CD4-positive, CD25-positive, alpha-beta regulatory T cell (primary cell): Measurements from ENCODE around the gene GNAL. TPM values are rescaled to one million over a fixed set of nuclear protein-coding genes. Genes with fewer than 3 reads are reported as not detected.
"Not testable (repeated sequence)": the region's sequence is repeated elsewhere in the genome, so short reads cannot be mapped to it uniquely, and the experiment has no call there.

Source experiments
- ATAC-seq, 2 donors: fragments of 150-1000 bp; cut with Tn5 transposase; one replicate each; pipeline ENCODE4 v1.10.0; 2021; ENCODE audit warnings: low read depth in 2 of 2, moderate number of reproducible peaks in 2 of 2, moderate library complexity in 1 of 2
- DNase-seq, 3 donors: peaks; one replicate each; pipeline versions ENCODE4 v3.0.0 to v3.0.0-alpha.2; 2012 to 2022; ENCODE audit warnings: mixed read lengths in 1 of 3
- H3K27ac ChIP-seq: one replicate; pipeline ENCODE4 v1.7.0; 2013; ENCODE audit warnings: mild to moderate bottlenecking, low read length; ENCODE audit not compliant: insufficient read depth, poor library complexity, severe bottlenecking
- H3K27me3 ChIP-seq: one replicate; pipeline ENCODE4 v1.7.0; 2013; ENCODE audit warnings: low read length; ENCODE audit not compliant: control insufficient read depth, insufficient read depth
- H3K36me3 ChIP-seq: one replicate; pipeline ENCODE4 v1.7.0; 2013; ENCODE audit warnings: mild to moderate bottlenecking, low read length, moderate library complexity; ENCODE audit not compliant: control insufficient read depth, insufficient read depth
- H3K4me1 ChIP-seq: 2 replicates; pipeline ENCODE4 v1.7.0; 2013; ENCODE audit warnings: mild to moderate bottlenecking, low read length; ENCODE audit not compliant: insufficient read depth, control insufficient read depth, poor library complexity, severe bottlenecking
- H3K4me3 ChIP-seq: one replicate; pipeline ENCODE4 v1.7.0; 2013; ENCODE audit warnings: low read depth, mild to moderate bottlenecking, low read length, moderate library complexity
- H3K9me3 ChIP-seq, 2 experiments: 1 replicate in 1 of 2; 2 replicates in 1 of 2; pipeline ENCODE4 v1.7.0; 2013; ENCODE audit warnings: low read length in 2 of 2, mild to moderate bottlenecking in 1 of 2, moderate library complexity in 1 of 2; ENCODE audit not compliant: control insufficient read depth in 2 of 2
- H3K27ac Mint-ChIP-seq, 3 donors: one replicate each; pipeline ENCODE4 v1.8.0; 2020 to 2022; ENCODE audit warnings: mild to moderate bottlenecking in 3 of 3, mixed read lengths in 3 of 3, moderate library complexity in 2 of 3
- H3K27me3 Mint-ChIP-seq: one replicate; pipeline ENCODE4 v1.8.0; 2022; ENCODE audit warnings: mild to moderate bottlenecking, mixed read lengths
- H3K36me3 Mint-ChIP-seq: one replicate; pipeline ENCODE4 v1.8.0; 2020; ENCODE audit warnings: mixed read lengths
- H3K4me1 Mint-ChIP-seq, 4 donors: one replicate each; pipeline ENCODE4 v1.8.0; 2020 to 2022; ENCODE audit warnings: mixed read lengths in 4 of 4, mild to moderate bottlenecking in 1 of 4
- H3K4me3 Mint-ChIP-seq, 4 donors: one replicate each; pipeline ENCODE4 v1.8.0; 2020 to 2022; ENCODE audit warnings: mild to moderate bottlenecking in 4 of 4, mixed read lengths in 4 of 4, moderate library complexity in 3 of 4
- H3K9me3 Mint-ChIP-seq, 7 donors: one replicate each; pipeline ENCODE4 v1.8.0; 2020 to 2022; ENCODE audit warnings: mixed read lengths in 7 of 7, mild to moderate bottlenecking in 3 of 7, moderate library complexity in 2 of 7
- polyA plus RNA-seq, 4 donors: library from polyadenylated mRNA; unstranded; fragments of 300-500 nt; fragmentation: Illumina TruSeq; gene quantifications; one replicate each; pipeline ENCODE4 v1.2.3, GENCODE V29; 2021
- total RNA-seq: library from RNA; stranded (reverse); gene quantifications from one replicate; pipeline ENCODE4 v1.2.3, GENCODE V29; 2022

GNAL gene
- total and polyA plus RNA-seq, 5 donors from 2014 or later: 0.05 to 0.76 (median 0.09) TPM; not detected in 2

DNA sequence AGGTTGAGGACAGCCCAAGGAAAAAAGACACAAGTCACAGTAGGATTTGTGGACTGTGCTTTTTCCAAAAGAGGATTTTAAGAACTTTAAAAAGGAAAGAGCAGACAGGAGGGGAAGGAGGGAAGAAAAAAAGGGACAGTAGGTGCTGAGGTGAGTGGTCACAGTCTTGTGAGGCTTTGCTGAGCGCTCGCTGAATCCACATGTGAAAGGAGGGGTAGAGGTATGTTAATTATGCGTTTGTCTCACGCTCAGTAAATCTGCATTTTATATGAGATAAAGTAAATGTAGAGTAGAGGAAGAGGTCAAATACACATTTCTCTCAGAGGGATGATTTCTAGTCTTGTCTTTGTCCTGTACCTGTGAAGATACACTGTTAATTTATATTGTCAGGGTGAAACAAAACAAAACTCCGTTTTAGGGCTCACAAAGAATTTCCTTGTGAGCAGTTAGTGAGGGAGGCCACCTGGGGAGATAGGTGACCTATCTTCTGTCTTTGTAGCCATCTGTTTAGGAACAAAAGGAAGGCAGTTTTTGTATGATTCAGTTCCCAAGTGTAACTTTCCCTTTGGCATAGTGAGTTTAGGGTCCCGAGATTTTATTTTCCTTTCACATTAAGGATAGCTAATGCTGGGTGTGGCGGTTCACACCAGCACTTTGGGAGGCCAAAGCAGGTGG lies 25.3 kb downstream of the GNAL start:
- DNase-seq (no peak), ATAC-seq (no peak)
- Mint-ChIP-seq H3K27me3 (peaks cover 20% of the 10 kb centered on the region), H3K9me3 (peaks cover 0 to 5% (median under 1%) of the 10 kb centered on the region in 7 donors), H3K4me1 (no peaks in the 10 kb centered on the region), H3K36me3 (no peaks in the 10 kb centered on the region), H3K4me3 (no peak overlapping the region), H3K27ac (no peak overlapping the region)
- no peak overlapping the region for H3K27ac ChIP-seq
- H3K27me3 ChIP-seq: peaks cover 4% of the 10 kb centered on the region
- H3K36me3 ChIP-seq: no peaks in the 10 kb centered on the region
- no peak overlapping the region for H3K4me3 ChIP-seq
- no peaks in the 10 kb centered on the region for H3K4me1 ChIP-seq
- H3K9me3 ChIP-seq: no peaks in the 10 kb centered on the region

DNA sequence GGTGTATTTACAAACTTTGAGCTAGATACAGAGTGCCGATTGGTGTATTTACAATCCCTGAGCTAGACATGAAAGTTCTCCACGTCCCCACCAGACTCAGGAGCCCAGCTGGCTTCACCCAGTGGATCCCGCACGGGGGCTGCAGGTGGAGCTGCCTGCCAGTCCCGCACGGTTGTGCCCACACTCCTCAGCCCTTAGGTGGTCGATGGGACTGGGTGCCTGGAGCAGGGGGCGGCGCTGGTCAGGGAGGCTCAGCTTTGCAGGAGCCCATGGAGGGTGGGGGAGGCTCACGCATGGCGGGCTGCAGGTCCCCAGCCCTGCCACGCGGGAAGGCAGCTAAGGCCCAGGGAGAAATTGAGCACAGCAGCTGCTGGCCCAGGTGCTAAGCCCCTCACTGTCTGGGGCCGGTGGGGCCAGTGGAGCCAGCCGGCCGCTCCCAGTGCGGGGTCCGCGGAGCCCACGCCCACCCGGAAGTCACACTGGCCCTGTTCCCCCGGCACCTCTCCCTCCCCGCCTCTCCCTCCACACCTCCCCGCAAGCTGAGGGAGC lies 27.8 kb downstream of the GNAL start:
- H3K4me1 Mint-ChIP-seq: not testable (repeated sequence)

DNA sequence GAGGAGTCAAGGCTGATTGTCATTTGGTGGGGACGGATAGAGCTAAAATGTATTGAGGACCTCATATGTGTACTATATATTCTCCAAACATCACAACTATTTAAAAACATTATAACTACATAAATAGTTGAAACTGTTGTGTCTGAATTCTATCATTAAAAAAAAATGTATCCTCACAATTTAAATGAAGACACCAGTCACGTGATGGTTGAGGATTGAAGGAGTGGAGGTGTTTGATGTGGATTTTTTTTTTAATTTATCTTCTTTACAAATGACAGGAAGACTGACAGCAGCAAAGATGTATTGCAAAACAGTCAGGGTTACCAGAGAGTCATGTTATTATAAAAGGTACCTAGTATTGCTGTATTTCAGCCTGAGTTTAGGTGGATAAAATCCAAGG lies 30.0 kb downstream of the GNAL start:
- Mint-ChIP-seq H3K27me3 (peaks cover 5% of the 10 kb centered on the region), H3K9me3 (peaks cover 0 to 4% (median 0%) of the 10 kb centered on the region in 7 donors), H3K4me3 (no peak overlapping the region), H3K4me1 (peaks cover 0 to 4% (median 1%) of the 10 kb centered on the region in 4 donors), H3K27ac (no peak overlapping the region), H3K36me3 (no peaks in the 10 kb centered on the region)
- no peaks in the 10 kb centered on the region for H3K9me3 ChIP-seq
- DNase-seq (no peak), ATAC-seq (no peak)
- H3K27ac ChIP-seq: no peak overlapping the region
- H3K27me3 ChIP-seq: no peaks in the 10 kb centered on the region
- no peaks in the 10 kb centered on the region for H3K4me1 ChIP-seq
- H3K4me3 ChIP-seq: no peak overlapping the region
- H3K36me3 ChIP-seq: no peaks in the 10 kb centered on the region

More for the DNA sequence above, 27.8 kb downstream of the GNAL start:
- H3K36me3 ChIP-seq, H3K4me3 Mint-ChIP-seq, H3K27ac ChIP-seq, H3K36me3 Mint-ChIP-seq, ATAC-seq, H3K4me1 ChIP-seq, H3K4me3 ChIP-seq, H3K9me3 ChIP-seq, DNase-seq, H3K27me3 ChIP-seq, H3K9me3 Mint-ChIP-seq, H3K27ac Mint-ChIP-seq: not testable (repeated sequence)
- H3K27me3 Mint-ChIP-seq: peaks cover 15% of the 10 kb centered on the region

DNA sequence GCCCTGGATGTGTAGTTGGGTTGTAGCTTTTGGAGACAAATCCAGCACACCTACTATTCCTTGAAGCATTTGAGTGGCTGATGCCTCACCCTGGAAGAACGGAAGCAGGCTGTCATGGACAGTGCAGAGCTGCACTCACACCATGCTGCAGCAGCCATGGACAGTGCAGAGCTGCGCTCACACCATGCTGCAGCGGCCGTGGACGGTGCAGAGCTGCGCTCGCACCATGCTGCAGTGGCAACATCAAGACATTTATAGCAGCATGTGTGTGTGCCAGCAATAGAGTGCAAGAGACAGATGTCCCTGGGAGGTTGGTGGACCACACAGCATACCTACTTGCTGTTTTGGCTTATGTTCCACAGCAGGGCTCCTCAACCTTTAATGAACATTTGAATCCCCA lies 30.6 kb downstream of the GNAL start:
- H3K27me3 Mint-ChIP-seq: peaks cover 5% of the 10 kb centered on the region
- peaks cover 0 to 4% (median 1%) of the 10 kb centered on the region in 4 donors for H3K4me1 Mint-ChIP-seq
- Histone ChIP-seq H3K36me3 (no peaks in the 10 kb centered on the region), H3K4me3 (no peak overlapping the region), H3K9me3 (no peaks in the 10 kb centered on the region), H3K4me1 (no peaks in the 10 kb centered on the region), H3K27ac (no peak overlapping the region), H3K27me3 (no peaks in the 10 kb centered on the region)
- no peak overlapping the region for H3K27ac Mint-ChIP-seq
- H3K9me3 Mint-ChIP-seq: peaks cover 0 to 4% (median 0%) of the 10 kb centered on the region in 7 donors
- no peaks in the 10 kb centered on the region for H3K36me3 Mint-ChIP-seq
- ATAC-seq: no peak
- DNase-seq: no peak
- H3K4me3 Mint-ChIP-seq: no peak overlapping the region

DNA sequence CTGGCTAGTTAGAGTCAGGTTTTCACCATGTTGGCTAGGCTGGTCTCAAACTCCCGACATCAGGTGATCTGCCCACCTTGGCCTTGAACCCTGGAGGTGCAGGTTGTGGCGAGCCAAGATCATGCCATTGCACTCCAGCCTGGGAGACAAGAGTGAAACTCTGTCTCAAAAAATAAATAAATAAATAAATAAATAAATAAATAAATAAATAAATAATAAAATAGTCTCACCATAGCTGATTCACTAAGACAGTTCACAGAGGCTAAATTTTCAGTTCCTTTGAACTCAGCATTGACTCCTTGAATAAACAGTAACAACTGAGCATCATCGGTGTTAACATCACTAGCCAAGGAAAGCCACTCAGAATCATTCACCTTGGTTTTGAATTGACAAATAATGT lies 32.7 kb downstream of the GNAL start:
- Mint-ChIP-seq H3K27me3 (peaks cover 5% of the 10 kb centered on the region), H3K4me1 (peaks cover 0 to 4% (median 1%) of the 10 kb centered on the region in 4 donors), H3K4me3 (no peak overlapping the region), H3K36me3 (no peaks in the 10 kb centered on the region), H3K9me3 (no peaks in the 10 kb centered on the region), H3K27ac (no peak overlapping the region)
- no peak for ATAC-seq
- Histone ChIP-seq H3K27ac (no peak overlapping the region), H3K27me3 (no peaks in the 10 kb centered on the region), H3K4me1 (no peaks in the 10 kb centered on the region), H3K4me3 (no peak overlapping the region), H3K9me3 (no peaks in the 10 kb centered on the region), H3K36me3 (no peaks in the 10 kb centered on the region)
- no peak for DNase-seq

DNA sequence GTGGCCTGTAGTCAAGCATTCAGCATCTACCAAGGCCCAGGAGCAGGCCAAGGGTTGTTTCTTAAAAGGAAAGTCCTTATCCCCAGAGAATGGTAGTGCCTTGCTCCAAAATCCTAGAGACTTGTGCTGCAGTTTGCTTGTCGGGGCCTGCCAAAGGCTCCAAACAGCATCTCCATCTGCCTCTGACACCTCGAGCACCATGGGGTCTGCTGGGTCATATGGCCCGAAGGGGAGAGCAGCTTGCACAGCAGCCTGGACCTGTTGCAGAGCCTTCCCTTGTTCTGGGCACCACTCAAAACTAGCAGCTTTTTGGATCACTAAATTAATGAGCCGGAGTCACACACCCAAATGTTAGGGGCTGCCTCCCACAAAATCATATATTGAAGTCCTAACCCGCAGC lies 35.7 kb downstream of the GNAL start:
- Histone ChIP-seq H3K27ac (no peak overlapping the region), H3K36me3 (no peaks in the 10 kb centered on the region), H3K4me3 (no peak overlapping the region), H3K9me3 (no peaks in the 10 kb centered on the region), H3K4me1 (no peaks in the 10 kb centered on the region), H3K27me3 (no peaks in the 10 kb centered on the region)
- Mint-ChIP-seq H3K36me3 (no peaks in the 10 kb centered on the region), H3K4me1 (peaks cover 0 to 3% (median under 1%) of the 10 kb centered on the region in 4 donors), H3K9me3 (no peaks in the 10 kb centered on the region), H3K27ac (no peak overlapping the region), H3K27me3 (peaks cover 11% of the 10 kb centered on the region), H3K4me3 (no peak overlapping the region)
- ATAC-seq (no peak), DNase-seq (no peak)

DNA sequence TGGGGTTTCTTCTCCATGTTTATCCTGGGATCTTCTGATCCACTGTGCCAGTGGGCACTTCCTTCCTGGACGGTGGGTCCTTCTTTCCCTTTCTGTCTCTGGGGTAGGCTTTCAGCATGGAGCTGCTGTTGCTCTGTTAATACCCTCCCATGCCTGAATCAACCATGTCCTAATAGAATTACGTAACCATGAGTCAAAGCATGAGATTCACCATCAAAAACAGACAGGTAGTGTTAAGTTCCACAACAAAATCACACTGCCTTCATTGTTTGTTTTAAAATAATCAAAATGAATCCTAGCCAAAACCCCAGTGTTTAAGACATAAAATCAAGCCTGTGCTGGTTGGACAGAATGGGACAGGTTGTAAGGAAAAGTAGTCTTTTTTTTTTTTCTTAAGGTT lies 37.5 kb downstream of the GNAL start:
- Histone ChIP-seq H3K4me3 (no peak overlapping the region), H3K36me3 (no peaks in the 10 kb centered on the region), H3K9me3 (no peaks in the 10 kb centered on the region), H3K4me1 (no peaks in the 10 kb centered on the region), H3K27ac (no peak overlapping the region), H3K27me3 (no peaks in the 10 kb centered on the region)
- Mint-ChIP-seq H3K36me3 (no peaks in the 10 kb centered on the region), H3K4me3 (no peak overlapping the region), H3K9me3 (no peaks in the 10 kb centered on the region), H3K27ac (no peak overlapping the region), H3K4me1 (no peaks in the 10 kb centered on the region), H3K27me3 (peaks cover 11% of the 10 kb centered on the region)
- ATAC-seq (no peak), DNase-seq (no peak)

DNA sequence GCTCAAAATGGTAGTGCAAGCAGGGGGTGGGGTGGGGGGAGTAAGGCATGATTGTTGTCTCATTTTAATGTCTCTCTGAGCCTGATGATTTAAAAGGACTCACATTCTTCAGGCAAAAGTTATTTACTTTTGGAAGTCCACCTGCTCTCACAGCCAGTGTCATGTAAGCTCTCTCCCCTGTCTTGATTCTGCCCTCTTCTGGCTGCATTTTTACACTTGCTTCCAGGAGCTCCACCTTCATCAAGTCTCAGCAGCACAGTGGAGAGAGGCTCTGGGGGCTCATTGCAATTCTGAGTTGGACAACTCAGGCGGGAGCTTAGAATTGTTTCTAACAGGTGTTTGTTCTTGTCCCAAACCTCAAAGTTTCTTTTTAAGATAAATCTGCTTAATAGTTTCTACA lies 39.2 kb downstream of the GNAL start:
- Histone ChIP-seq H3K4me3 (no peak overlapping the region), H3K27ac (no peak overlapping the region), H3K36me3 (no peaks in the 10 kb centered on the region), H3K27me3 (peaks cover 3% of the 10 kb centered on the region), H3K9me3 (no peaks in the 10 kb centered on the region), H3K4me1 (peaks cover 3% of the 10 kb centered on the region)
- Mint-ChIP-seq H3K36me3 (no peaks in the 10 kb centered on the region), H3K27me3 (peaks cover 11% of the 10 kb centered on the region), H3K9me3 (no peaks in the 10 kb centered on the region), H3K4me1 (no peaks in the 10 kb centered on the region), H3K4me3 (no peak overlapping the region), H3K27ac (no peak overlapping the region)
- ATAC-seq (no peak), DNase-seq (no peak)
